Astrocyte of the spinal cord (primary cell): ENCODE results near the gene COL23A1.

Experiments
- DNase-seq: peaks from one replicate; pipeline ENCODE4 v3.0.0; 2011; ENCODE audit warnings: low read depth, low spot score
- H3K4me3 ChIP-seq: 2 replicates; pipeline ENCODE4 v1.5.1; 2011; ENCODE audit warnings: low read depth, mild to moderate bottlenecking, low read length, moderate library complexity
- CTCF ChIP-seq: IDR thresholded peaks from 2 replicates; pipeline ENCODE4 v1.5.1; 2012; ENCODE audit warnings: low read depth, mild to moderate bottlenecking, low read length, inconsistent platforms
- in situ Hi-C: cut with HindIII; loops from 2 replicates; pipeline ENCODE4 v1.10.0; 2017; ENCODE audit warnings: low sequenced_read_pairs

COL23A1 gene

GRCh38 chr5:178250263-178250662 lies 339.9 kb downstream of the COL23A1 start:
- in situ Hi-C loops, result no loop called here
- DNase-seq, result no peak
- H3K4me3 ChIP-seq, result no peak overlapping the region
- TF ChIP-seq CTCF, result no peak

DNA sequence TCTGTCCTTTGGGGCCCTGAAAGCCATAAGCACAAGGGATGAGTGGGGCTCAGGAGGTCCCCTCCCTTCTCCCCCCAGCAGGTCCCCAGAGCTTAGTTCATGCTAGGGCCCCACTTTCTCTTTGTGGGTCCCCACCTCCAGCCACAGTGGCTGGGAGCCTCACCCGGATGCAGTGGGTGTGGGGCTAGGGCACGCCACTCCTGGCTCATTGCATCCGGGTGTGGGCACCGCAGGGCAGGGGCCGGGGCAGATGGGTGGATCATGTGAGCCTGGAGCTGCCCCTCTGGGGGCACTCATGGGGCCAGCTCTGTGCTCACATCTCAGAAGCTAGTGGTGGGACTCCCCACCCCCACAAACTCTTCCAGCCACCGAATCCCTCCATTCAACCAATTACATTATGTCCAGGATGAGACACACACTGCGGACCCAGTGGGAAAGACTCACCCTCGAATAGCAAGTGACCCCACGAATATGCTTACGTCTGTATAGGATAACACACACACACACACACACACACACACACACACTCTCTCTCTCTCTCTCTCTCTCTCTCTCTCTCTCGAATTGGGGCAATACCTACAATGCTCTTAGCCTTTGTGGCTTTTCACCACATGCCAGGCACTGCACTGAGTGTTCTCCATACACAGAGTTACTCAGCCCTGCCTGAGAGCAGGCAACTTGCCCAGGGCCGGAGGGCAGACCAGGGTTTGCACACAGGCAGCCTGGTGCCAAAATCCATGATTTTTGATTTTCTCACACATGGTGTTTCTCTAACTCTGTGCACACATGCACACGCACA lies 340.8 kb downstream of the COL23A1 start:
- no peak overlapping the region for H3K4me3 ChIP-seq
- in situ Hi-C loops, result no loop called here
- peak; percentile 47 for DNase-seq

GRCh38 chr5:178248750-178249149 lies 341.4 kb downstream of the COL23A1 start:
- DNase-seq, result no peak
- no peak for TF ChIP-seq CTCF
- H3K4me3 ChIP-seq, result no peak overlapping the region
- in situ Hi-C loops, result no loop called here

More for the DNA sequence above, 340.8 kb downstream of the COL23A1 start:
- no peak for TF ChIP-seq CTCF

DNA sequence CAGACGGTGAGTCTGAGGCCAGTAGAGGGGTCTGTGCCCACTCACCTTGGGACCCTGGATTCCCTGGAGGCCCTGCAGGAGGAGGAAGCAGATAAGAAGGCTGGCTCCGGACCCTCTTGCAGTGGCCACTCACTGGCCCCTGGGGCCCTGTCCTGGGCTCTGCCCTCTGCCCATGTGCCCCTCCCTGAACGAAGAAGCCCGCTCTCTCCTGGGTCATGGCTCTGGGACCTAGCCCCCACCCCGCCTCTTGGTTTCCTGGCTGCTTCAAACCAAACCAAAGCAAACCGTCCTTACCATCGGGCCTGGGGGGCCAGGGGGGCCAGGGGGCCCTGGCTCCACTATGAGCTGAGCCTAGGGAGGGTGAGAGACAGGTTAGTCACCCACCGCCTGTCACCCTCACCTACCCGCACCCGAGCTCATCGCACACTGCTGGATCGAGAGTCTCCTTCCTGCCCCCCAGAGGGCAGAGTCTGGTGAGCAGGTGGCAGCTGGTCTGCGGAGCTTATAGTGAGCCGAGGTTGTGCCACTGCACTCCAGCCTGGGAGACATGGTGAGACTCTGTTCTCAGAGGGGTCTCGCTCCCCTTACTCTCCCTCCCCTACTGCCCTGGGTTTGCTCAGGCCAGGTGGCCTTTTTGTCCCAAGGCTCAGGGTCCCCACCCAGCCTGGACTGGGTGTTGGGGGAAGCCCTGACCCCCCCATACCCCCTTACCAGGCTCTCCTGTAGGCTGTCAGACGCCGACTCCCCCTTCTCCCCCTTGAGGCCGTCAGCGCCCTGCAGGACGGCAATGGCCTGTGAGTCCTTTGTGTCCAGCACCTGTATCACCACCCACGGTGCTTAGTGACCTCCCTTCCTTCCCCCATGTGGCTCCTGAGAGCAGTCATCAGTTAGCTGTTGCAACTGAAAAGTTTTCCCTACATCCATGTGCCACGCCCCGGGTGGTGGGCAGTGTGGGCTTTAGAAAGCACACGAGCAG lies 342.4 kb downstream of the COL23A1 start:
- no peak for DNase-seq
- no peak overlapping the region for H3K4me3 ChIP-seq
- no peak for TF ChIP-seq CTCF
- in situ Hi-C loops, result no loop called here

DNA sequence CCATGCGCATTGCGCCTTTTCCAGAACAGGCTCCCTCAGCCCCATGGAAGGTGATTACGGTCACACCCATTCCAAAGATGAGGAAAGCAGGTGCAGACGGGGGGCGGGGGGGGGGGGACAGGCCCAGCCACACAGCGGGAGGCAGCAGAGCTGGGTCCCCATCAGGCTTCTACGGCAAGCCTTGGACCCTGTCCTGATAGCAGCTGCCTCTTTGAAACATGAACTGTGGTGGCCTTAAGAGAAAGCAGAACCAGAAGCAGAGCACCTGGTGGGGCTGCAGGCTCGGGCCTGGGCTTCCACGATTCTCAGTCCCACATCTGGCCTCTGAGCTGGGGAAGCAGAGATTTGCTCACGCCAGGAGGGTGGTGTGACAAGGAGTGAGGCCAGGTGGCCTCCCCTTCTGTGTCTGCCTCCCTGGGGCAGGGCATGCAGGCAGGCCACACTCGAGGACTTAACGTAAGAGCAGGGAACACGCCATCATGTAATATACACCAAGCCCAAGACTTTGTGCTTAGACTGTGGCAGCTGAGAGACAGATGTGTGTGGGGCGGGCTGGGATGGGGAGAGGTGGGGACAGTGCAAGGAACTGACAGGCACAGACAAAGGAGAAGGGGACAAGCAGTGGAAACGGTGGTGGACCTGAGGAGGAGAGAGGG lies 343.4 kb downstream of the COL23A1 start:
- in situ Hi-C loops, result no loop called here
- TF ChIP-seq CTCF, result no peak
- DNase-seq, result no peak
- H3K4me3 ChIP-seq, result no peak overlapping the region

GRCh38 chr5:178245389-178245788 lies 344.8 kb downstream of the COL23A1 start:
- no peak for DNase-seq
- in situ Hi-C loops, result no loop called here
- H3K4me3 ChIP-seq, result no peak overlapping the region
- no peak for TF ChIP-seq CTCF
